HCT116 (cell line): ENCODE results near the gene FBXO48.

Experiments
- CTCF ChIP-seq, 3 experiments: fragments of 200-600 bp in 1 of 3; sonication (generic) in 1 of 3; IDR thresholded peaks in 2 of 3; conservative IDR thresholded peaks in 1 of 3; 2 replicates each; pipeline ENCODE4 v1.5.1; 2012 to 2017; ENCODE audit warnings: low read depth in 2 of 3, low read length in 2 of 3, antibody characterized with exemption in 1 of 3, borderline replicate concordance in 1 of 3, control low read depth in 1 of 3, mild to moderate bottlenecking in 1 of 3, mixed read lengths in 1 of 3, mixed run types in 1 of 3, moderate library complexity in 1 of 3; ENCODE audit not compliant: insufficient read depth in 1 of 3
- EGR1 ChIP-seq: IDR thresholded peaks from 2 replicates; pipeline ENCODE4 v1.6.1; 2012; ENCODE audit warnings: low read depth
- EZH2phosphoT487 ChIP-seq: fragments of 200-600 bp; IDR thresholded peaks from 2 replicates; pipeline ENCODE4 v1.6.1; 2018; ENCODE audit warnings: antibody characterized with exemption, borderline replicate concordance
- POLR2A ChIP-seq: IDR thresholded peaks from 2 replicates; pipeline ENCODE4 v1.7.0; 2011; ENCODE audit warnings: borderline replicate concordance; ENCODE audit not compliant: insufficient read depth, insufficient read length; ENCODE audit errors: extremely low read depth
- REST ChIP-seq: IDR thresholded peaks from 2 replicates; pipeline ENCODE4 v1.6.1; 2012; ENCODE audit warnings: low read depth
- SRF ChIP-seq: IDR thresholded peaks from 2 replicates; pipeline ENCODE4 v1.6.1; 2012; ENCODE audit warnings: low read depth
- TCF7L2 ChIP-seq: IDR thresholded peaks from 2 replicates; pipeline ENCODE4 v1.7.0; 2011; ENCODE audit warnings: borderline replicate concordance, inconsistent platforms; ENCODE audit not compliant: insufficient read depth, insufficient read length; ENCODE audit errors: extremely low read depth
- YY1 ChIP-seq: IDR thresholded peaks from 2 replicates; pipeline ENCODE4 v1.6.1; 2011; ENCODE audit warnings: low read length, low read depth, moderate library complexity, mild to moderate bottlenecking; ENCODE audit not compliant: insufficient replicate concordance; ENCODE audit errors: extremely low read depth

- TF ChIP-seq YY1: no peak
- no peak for TF ChIP-seq REST
- no peak for TF ChIP-seq EZH2phosphoT487
- TF ChIP-seq TCF7L2: no peak
- no peak for TF ChIP-seq SRF
- no peak for TF ChIP-seq CTCF (IDR thresholded peaks at IDR 0.05 in 2 of 3, conservative IDR thresholded peaks at IDR 0.05 in 1 of 3; ENCODE audit: borderline replicate concordance in 1 of 3, insufficient read depth in 1 of 3, low read depth in 2 of 3, low read length in 2 of 3)
- no peak for TF ChIP-seq POLR2A
- no peak for TF ChIP-seq EGR1
Observed at GRCh38 chr2:68426446-68426845, 40.6 kb downstream of the FBXO48 start.
